ENCODE results near the gene TPM2. TPM values are rescaled to one million over a fixed set of nuclear protein-coding genes. Genes with fewer than 3 reads are reported as not detected.
A peak's percentile ranks its signal among the peaks of the same experiment; 100 is the strongest.

Gene TPM2
- polyA plus RNA-seq, 1 experiment: 1,535 TPM

DNA sequence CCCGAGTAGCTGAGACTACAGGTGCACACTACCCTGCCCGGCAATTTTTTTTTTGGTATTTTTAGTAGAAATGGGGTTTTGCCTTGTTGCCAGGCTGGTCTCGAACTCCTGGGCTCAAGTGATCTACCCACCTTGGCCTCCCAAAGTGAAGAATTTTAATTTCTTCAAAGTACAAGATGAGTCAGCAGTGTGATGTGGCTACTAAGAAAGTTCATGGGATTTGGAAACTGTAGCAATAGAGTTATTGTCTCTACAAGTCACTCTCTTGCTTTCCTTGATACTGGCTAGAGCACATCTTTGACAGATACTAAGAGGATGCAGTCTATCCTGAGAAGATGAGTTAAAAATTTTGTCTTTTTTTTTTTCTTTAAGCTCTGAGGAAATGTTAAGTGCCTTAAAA, 44.4 kb upstream of the TPM2 start:
- H3K4me3 ChIP-seq (ENCODE audit: low read depth, low read length): peak overlapping the region; percentile 98
- DNase-seq (ENCODE audit: low read depth, low spot score): no peak
- TF ChIP-seq CTCF (IDR thresholded peaks at IDR 0.05; ENCODE audit: low read depth, low read length): no peak
- no peak overlapping the region for H3K27ac ChIP-seq (ENCODE audit: low read depth, low read length)
- no peaks in the 10 kb centered on the region; the same call in 1 of the 2 replicates for H3K9me3 ChIP-seq (ENCODE audit: control insufficient read depth, insufficient read depth, low read length)
- ChIA-PET POLR2A (no interaction called here), CTCF (interaction anchor here (0.6 to 2.9 kb wide), 5 partner anchors 13 to 148 kb away, joined by 3 to 46 read pairs (median 3); partner anchors contain the start of genes ARHGEF39, CCDC107, GBA2 and RGP1)
- no peaks in the 10 kb centered on the region for H3K27me3 ChIP-seq (ENCODE audit: control insufficient read depth, insufficient read depth, low read length)

GRCh38 chr9:35732800-35733541, 43.2 kb upstream of the TPM2 start:
- DNase-seq (ENCODE audit: low read depth, low spot score): no peak
- Histone ChIP-seq H3K9me3 (ENCODE audit: control insufficient read depth, insufficient read depth, low read length) (no peaks in the 10 kb centered on the region; the same call in 1 of the 2 replicates), H3K27me3 (ENCODE audit: control insufficient read depth, insufficient read depth, low read length) (no peaks in the 10 kb centered on the region), H3K4me3 (ENCODE audit: low read depth, low read length) (peak overlapping the region; percentile 98), H3K27ac (ENCODE audit: low read depth, low read length) (peak overlapping the region; percentile 92)
- ChIA-PET CTCF (interaction anchor here (0.5 to 5.8 kb wide), 4 partner anchors 56 to 75 kb away, joined by 3 to 30 read pairs (median 8); partner anchors contain the start of genes CCDC107 and RMRP), POLR2A (interaction anchor here (0.7 to 3.7 kb wide), 19 partner anchors 8 to 174 kb away, joined by 3 to 58 read pairs (median 6); partner anchors contain the start of genes ARHGEF39, CA9, CCDC107 and GBA2)
- TF ChIP-seq CTCF (IDR thresholded peaks at IDR 0.05; ENCODE audit: low read depth, low read length): no peak

GRCh38 chr9:35732185-35732799, 42.6 kb upstream of the TPM2 start, which contains the start of the genes CREB3 and TLN1:
Gene CREB3 (plus strand): TSS chr9:35732666. CDS start chr9:35732773, 107 bp downstream.
Gene TLN1 (minus strand): TSS chr9:35732195. CDS start chr9:35725694, 6,501 bp downstream.
- Histone ChIP-seq H3K27me3 (ENCODE audit: control insufficient read depth, insufficient read depth, low read length) (no peaks in the 10 kb centered on the region), H3K4me3 (ENCODE audit: low read depth, low read length) (peak within 1 kb of the TSS; percentile 98), H3K27ac (ENCODE audit: low read depth, low read length) (peak within 1 kb of the TSS; percentile 92), H3K9me3 (ENCODE audit: control insufficient read depth, insufficient read depth, low read length) (no peaks in the 10 kb centered on the region; the same call in 1 of the 2 replicates)
- TF ChIP-seq CTCF (IDR thresholded peaks at IDR 0.05; ENCODE audit: low read depth, low read length): no peak
- ChIA-PET POLR2A (interaction anchor here (0.5 to 3.7 kb wide), 27 partner anchors 9 to 174 kb away, joined by 3 to 58 read pairs (median 4); partner anchors contain the start of genes ARHGEF39, CA9, CCDC107 and GBA2), CTCF (interaction anchor here (1.2 to 5.8 kb wide), 4 partner anchors 37 to 74 kb away, joined by 4 to 30 read pairs (median 19); partner anchors contain the start of genes CCDC107 and RMRP)
- DNase-seq (ENCODE audit: low read depth, low spot score): peak; percentile 98

DNA sequence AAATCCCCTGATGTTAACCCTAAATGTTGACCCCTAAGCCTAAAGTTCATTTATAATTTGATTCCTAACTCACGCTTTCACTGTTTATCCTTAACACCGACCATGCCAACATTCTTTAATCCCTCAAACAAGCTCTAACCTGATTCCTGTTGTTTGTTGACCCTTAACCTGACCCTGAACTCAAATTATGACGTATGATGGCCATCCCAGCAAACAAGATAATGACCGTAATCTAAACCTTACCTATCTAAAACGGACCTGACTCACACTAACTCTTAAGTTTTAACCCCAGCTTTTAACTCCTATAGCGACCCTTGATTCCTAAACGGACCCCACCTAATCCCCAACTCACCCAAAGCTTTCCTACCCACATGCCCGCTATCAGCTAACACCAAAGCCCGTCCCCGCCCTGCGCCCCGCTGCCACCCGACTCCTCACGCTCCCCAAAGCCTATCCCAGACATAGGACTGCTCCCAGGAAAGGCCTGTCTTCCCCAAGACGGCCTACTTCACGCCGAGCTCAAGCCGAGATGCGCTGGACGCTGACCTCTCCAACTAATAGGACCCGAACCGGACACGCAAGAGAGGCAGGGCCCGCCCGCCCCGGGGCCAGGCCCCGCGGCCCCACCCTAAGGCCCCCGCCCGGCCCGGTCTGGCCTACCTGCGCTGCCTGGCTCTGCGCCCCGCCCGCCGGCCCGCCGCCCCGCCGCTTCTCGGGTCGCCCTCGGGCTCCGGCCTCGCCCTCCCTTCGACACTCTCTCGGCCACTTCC, 41.9 kb upstream of the TPM2 start:
- Histone ChIP-seq H3K27me3 (ENCODE audit: control insufficient read depth, insufficient read depth, low read length) (no peaks in the 10 kb centered on the region), H3K27ac (ENCODE audit: low read depth, low read length) (peak overlapping the region; percentile 87), H3K4me3 (ENCODE audit: low read depth, low read length) (peak overlapping the region; percentile 98), H3K9me3 (ENCODE audit: control insufficient read depth, insufficient read depth, low read length) (no peaks in the 10 kb centered on the region; the same call in 1 of the 2 replicates)
- POLR2A ChIA-PET: interaction anchor here (0.7 to 3.7 kb wide), 25 partner anchors 9 to 175 kb away, joined by 3 to 58 read pairs (median 4); partner anchors contain the start of genes ARHGEF39, CA9, CCDC107 and GBA2
- DNase-seq (ENCODE audit: low read depth, low spot score): no peak
- TF ChIP-seq CTCF (IDR thresholded peaks at IDR 0.05; ENCODE audit: low read depth, low read length): no peak
- CTCF ChIA-PET: interaction anchor here (0.6 to 5.8 kb wide), 8 partner anchors 36 to 151 kb away, joined by 3 to 30 read pairs (median 8); partner anchors contain the start of genes CCDC107 and RMRP
